ENCODE data around the gene MBNL2.

DNA sequence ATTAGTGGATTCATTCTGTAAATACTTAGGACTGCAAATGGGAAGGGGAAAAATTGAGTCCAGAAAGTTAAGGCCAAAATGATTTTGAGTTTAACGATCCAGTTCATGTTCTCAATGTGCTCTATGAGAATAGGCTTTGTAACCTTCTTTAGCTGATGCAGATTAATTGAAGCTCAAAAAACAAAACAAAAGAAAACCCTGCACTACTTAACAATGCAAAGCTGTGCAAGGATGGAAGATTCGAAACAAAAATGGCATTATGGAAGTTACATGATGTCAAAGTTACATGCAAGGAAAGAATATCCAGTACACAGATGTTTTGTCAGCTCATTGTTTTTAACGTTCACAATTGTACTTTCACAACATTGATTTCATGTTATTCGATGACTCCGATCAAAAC, 132.7 kb downstream of the MBNL2 start:
- TF ChIP-seq, protein P1, sequence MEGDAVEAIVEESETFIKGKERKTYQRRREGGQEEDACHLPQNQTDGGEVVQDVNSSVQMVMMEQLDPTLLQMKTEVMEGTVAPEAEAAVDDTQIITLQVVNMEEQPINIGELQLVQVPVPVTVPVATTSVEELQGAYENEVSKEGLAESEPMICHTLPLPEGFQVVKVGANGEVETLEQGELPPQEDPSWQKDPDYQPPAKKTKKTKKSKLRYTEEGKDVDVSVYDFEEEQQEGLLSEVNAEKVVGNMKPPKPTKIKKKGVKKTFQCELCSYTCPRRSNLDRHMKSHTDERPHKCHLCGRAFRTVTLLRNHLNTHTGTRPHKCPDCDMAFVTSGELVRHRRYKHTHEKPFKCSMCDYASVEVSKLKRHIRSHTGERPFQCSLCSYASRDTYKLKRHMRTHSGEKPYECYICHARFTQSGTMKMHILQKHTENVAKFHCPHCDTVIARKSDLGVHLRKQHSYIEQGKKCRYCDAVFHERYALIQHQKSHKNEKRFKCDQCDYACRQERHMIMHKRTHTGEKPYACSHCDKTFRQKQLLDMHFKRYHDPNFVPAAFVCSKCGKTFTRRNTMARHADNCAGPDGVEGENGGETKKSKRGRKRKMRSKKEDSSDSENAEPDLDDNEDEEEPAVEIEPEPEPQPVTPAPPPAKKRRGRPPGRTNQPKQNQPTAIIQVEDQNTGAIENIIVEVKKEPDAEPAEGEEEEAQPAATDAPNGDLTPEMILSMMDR (IDR thresholded peaks at IDR 0.05), result no peak
- TF ChIP-seq POLR2A (IDR thresholded peaks at IDR 0.05) (no peak), EP300 (IDR thresholded peaks at IDR 0.05) (no peak)
